Middle frontal gyrus (tissue), 1 donor: ENCODE data around the gene DNAH6.

Source experiments
- DNase-seq: peaks from one replicate; pipeline ENCODE4 v3.0.0-alpha.2; 2015; ENCODE audit warnings: low spot score; ENCODE audit errors: extremely low spot score

Gene DNAH6

DNA sequence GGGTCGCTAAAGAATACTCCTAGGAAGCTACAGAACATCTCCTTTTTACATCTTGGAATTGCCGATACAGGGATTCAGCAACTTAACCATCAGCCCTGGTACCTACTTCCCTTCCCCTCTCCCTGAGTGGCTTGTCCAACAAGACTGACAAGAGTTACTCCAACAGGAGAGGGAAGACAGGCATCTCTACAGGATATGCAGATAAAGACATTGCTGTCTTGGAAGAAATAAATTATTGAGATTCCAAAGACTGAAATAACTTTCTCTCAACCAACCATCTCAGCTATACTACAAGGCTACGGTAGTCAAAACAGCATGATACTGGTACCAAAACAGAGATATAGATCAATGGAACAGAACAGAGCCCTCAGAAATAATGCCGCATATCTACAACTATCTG is 277.3 kb downstream of the DNAH6 start:
- DNase-seq = no peak

DNA sequence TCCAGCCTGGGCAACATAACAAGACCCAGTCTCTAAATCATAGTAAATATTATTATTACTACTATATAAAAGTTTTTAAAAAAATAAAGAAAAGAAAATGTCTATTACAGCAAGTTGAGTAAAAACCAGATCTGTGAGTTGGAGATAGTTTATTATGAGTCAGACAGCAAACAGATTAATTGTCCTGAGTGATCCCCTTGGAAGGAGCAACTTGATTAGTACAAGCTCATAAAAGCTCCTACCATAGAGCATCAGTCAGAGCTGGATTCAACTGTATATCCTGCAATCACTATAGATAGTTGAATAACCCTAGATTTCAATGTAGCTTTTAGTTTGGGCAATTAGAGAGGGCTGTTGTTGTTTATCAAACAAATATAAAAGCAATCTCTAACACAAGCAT is 280.5 kb downstream of the DNAH6 start:
- no peak for DNase-seq

DNA sequence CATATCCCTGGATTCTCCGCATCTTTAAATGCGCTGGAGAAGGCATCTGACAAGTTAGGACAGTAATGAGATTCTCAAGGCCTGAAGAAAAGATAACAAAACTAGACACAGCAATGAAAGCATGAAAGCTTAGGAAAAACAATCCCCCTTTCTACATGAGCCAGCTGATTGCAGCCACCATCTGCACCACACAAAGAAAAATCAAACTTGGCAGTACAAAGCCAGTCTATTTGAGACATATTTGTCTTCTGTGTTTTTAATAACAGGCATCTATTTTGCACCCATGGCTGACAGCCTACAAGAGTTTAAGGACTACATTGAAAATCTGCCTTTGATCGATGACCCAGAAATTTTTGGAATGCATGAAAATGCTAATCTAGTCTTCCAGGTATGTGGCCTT is 281.0 kb downstream of the DNAH6 start:
- no peak for DNase-seq

DNA sequence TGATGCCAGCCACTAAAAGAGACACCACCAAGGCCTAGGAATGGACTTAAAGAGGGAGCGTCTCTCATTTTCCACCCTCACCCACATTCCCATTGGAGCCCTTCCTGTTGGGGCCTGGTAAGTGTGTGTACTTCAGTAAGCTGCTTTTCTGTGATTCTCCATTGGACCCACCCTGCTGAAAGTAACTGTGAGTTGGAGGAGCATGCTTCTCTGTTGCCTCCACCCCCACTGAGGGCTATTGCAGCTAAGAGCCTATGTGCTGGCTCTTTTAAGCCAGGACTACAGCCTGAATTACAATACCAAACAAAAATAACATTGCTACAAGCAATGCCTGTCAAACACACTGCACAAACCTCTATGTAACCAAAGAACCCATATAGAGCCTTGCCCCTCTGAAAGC is 283.5 kb downstream of the DNAH6 start:
- DNase-seq = no peak

DNA sequence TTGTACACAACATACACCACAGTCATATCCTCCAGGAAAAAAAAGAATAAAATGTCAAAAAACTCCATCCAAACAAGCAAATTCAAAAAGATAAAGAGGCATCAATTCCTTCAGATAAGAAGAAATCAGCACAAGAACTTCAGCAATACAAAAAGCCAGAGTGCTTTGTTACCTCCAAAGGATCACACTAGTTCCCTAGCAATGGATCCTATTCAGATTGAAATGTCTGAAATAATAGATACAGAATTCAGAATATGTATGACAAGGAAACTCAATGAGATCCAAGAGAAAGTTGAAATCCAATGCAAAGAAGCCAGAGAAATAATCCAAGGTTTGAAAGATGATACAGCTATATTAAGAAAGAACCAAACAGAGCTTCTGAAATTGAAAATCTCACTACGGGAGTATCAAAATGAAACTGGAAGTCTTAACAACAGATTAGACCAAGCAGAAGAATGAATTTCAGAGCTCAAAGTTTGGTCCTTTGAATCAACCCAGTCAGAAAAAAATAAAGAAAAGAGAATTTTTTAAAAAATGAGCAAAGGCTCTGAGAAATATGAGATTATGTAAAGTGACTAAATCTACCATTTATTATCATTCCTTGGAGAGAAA is 284.0 kb downstream of the DNAH6 start:
- no peak for DNase-seq

DNA sequence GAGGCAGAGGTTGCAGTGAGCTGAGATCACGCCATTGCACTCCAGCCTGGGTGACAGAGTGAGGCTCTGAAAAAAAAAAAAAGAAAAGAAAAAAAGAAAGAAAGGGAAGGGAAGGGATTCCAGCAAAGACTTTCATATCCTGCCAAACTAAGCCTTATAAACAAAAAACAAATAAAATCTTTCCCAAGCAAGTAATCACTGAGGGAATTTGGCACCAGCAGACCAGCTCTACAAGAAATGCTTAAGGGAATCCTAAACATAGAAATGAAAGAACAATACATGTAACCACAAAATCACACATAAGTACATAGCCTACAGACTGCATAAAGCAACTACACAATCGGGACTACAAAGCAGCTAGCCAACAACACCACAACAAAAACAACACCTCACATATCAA is 285.5 kb downstream of the DNAH6 start:
- DNase-seq = no peak

DNA sequence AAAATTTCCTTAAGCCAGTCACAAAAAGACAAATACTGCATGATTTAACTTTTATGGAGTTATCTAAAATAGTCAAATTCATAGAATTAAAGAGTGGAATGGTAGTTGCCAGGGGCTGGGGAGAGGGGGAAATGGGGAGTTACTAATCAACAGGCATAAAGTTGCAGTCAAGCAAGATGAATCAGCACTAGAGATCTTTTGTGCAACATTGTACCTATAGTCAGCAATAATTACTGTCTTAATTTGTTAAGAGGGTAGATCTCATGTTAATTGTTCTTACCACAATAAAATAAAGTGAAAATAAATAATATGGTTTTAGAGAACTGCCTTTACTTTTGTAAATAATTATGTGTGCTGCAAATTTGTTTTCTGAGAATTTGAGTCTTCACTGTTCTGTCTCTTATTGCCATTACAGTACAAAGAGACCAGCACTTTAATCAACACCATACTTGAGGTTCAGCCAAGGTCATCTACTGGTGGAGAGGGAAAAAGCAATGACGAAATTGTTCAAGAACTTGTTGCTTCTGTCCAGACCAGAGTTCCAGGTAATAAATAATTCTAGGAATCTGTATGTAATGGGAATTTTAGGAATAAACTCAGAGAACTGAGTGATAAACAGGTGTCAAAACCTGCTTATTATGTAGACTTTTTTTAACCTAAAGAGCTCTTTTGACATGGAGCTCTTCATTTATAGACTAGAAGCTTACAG is 289.1 kb downstream of the DNAH6 start:
- DNase-seq = no peak

DNA sequence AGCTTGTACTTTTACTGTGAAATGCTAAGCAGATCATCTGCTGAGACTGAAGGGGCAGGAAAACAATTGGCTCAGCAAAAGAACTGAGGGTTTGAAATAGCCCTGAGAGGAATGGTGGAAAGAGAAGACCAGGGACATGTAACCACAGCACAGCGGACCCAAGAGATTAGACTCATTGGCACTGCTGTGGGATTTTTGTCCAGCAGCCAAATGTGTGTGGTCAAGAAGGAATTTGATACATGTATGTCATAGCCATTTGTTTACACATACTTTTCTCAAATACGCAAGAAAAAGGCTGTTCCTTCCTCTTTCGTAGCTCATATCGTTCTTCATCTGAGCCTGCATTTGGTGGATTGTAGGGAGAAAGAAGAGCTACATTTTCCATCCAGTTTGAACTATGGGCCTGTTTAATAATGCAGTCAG is 290.8 kb downstream of the DNAH6 start:
- DNase-seq = no peak

DNA sequence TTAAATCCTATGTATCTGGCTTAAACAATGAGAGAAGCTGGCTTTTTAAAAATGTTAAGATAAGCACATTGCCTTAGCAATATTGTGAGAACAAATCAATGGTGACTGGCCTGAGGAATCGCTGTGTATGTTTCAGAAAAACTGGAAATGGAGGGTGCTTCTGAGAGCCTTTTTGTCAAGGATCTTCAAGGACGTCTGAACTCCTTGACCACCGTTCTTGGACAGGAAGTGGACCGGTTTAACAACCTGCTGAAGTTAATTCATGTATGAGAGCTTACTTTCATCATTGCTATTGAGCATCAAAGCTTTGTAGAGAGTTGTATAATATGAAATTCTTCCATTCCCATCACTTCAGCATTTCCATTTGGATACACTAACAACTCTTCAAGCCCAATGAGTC is 292.0 kb downstream of the DNAH6 start:
- no peak for DNase-seq

DNA sequence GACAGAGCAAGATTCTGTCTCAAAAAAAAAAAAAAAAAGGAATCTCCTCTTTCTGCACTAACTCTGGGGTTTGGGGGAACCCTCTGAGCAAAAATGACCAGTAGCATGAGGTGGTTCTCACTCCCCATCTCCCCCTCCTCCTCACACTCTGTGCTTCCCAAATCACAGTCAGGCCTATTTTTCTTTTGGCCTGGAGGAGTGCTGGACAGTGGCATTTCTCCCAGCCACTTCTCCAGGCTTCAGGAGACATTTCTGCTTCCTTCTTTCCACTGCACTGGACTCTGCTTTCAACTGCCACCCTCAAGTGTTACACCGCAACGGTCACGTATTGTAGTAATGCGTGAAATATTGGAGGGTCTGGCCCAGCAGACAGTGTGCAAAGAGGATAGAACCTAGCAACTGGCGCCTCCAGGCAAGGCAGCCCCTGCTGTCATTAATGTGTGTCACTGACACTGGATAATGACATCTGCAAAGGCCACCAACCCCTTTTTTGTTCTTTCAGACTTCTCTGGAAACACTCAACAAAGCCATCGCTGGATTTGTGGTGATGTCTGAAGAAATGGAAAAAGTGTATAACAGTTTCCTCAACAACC is 295.6 kb downstream of the DNAH6 start:
- DNase-seq = no peak

DNA sequence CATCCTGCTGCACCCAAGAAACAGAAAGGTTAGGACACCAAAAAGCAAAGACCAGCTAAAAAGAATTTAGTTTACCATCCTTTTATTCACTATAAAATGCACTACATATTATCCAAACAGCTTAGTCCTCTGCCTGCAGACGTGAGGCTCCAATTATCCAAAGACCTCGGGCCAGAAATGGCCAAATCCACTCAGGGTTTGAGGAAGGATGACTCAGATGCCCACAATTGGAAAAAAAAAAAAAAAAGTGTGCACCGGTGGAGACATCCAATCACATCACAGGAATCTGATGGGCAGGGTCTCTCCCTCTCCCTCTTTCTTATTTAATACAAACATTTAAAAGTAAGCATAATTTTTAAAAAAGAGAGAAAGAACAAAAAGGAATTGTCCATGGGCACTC is 298.8 kb downstream of the DNAH6 start:
- no peak for DNase-seq

DNA sequence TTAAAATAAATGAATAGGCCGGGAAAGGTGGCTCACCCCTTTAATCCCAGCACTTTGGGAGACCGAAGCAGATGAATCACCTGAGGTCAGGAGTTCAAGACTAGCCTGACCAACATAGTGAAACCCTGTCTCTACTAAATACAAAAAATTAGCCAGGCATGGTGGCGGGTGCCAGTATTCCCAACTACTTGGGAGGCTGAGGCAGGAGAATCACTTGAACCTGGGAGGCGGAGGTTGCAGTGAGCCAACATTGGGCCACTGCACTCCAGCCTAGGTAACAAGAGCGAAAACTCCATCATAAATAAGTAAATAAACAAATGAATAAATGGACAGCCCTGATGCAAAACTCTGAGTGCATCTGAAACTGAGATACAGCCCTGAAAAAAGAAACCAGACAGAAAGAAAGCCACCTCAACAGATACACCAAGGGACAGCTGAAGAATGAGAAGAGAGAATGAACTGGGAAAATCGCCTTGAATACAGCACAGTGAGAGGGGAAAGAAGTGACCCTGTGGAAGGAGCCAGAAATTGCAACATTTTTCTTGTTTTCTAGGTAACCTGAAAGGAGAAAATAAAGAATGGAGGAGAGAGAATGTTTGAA is 300.2 kb downstream of the DNAH6 start:
- no peak for DNase-seq

DNA sequence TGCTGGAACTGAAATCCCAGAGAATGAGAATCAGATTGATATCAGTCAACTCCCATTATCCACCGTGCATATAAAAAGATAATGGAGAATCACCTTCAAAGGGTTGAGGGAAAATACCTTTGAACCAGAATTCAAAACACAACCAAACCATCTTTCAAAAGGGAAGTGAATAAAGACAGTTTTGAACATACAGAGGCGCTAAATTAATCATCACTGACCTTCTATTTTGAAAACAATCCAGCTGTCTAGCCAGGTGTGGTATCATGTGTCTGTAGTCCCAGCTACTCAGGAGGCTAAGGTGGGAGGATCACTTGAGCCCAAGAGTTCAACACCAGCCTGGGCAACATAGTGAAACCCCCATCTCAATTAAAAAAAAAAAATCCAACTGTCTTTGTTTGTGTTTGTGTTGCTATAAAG is 300.9 kb downstream of the DNAH6 start:
- no peak for DNase-seq

DNA sequence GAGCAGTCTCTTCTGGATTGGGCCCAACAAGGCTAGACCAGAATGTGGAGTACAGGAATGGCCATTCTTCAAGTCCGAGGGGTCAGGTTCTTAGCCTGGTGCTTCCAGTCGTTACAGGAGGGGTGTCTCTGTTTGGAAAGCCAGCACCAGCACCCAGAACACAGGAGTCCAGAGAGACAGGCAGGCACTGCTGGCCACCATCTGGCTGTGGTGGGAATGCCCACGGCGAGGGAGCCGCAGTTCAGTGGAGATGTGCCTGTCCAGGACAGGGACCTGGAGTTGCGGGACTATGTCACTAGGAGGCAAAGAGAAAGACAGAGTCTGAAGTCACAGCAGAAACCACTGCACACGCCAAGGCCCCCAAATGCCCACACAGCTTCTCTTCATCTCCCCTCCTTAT is 305.5 kb downstream of the DNAH6 start:
- no peak for DNase-seq

DNA sequence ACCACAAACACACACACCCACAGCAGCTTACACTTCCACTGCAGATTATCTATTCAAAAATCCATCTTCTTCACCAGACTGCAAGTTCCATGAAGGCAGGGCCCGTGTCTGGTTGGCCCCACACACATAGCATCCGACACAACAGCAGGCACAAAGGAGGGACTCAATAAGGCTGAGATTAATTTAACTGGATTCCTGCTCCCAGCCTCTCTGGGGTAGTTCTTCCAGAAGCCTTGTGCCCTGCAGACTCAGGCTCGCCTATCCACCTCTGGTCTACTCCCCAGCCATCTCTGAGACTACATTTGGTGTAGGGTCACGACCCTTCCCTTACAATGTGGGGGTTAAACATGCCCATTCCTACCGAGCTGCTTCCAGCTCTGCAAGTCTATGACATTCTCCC is 306.9 kb downstream of the DNAH6 start:
- no peak for DNase-seq

DNA sequence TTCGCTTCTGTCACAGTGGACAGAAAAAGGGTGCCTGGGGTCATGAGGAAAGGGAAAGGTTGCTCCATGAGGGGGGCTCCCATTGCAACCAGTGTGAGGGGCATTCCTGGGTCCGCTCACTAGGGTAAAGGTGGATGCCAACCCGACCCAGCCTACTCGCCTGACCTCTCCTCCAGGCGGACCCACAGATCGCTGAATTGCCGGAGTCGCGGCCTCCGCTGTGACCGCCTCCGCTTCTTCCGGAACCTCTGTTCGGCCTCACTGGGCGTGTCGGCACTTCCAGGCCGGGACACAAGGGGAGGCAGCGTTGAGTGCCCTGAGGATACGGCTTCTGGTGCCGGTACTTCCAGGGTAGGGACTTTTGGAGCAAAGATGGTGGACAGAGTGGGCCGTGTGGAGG is 307.5 kb downstream of the DNAH6 start:
- no peak for DNase-seq

DNA sequence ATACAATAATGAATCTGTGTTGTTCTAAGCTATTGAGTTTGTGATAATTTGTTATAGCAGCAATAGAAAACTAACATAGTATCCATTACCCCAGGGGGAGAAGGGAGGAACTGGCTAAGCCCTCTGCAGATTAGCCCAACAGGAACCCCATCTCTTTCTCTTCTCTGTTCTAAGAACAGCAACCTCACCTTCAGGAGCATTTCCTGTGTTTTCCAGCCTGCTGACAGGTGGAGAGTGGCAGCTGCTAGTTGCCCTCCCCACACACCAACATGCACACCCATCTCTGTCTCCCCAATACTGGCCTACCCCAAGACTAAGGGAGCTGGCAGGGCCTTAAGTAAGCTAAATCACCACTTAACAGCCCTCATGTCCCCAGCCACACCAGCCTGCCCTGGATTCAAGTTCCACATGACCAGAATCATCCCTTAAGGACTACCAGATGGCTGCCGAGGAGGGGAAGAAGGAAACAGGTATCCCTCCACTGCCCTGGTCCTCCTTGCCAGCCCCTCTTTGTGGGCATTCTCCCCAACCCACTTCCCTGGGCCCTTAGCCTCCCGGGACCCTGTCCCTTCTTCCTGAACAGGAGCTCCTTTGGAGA is 311.8 kb downstream of the DNAH6 start:
- no peak for DNase-seq

DNA sequence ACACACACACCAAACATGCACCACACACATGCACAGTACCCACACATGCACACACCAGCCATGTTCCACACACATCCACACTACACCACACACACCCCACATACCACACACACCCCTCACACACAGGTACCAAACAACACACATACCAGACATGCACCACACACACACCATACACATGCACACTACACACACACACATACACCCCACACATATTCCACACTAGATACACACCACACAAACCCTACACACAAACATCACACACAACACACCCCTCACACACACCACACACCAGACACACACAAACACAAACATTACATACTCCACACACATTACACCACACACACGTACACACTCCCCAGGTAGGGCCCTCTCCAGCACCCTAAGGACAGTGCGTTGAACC is 313.4 kb downstream of the DNAH6 start:
- no peak for DNase-seq

DNA sequence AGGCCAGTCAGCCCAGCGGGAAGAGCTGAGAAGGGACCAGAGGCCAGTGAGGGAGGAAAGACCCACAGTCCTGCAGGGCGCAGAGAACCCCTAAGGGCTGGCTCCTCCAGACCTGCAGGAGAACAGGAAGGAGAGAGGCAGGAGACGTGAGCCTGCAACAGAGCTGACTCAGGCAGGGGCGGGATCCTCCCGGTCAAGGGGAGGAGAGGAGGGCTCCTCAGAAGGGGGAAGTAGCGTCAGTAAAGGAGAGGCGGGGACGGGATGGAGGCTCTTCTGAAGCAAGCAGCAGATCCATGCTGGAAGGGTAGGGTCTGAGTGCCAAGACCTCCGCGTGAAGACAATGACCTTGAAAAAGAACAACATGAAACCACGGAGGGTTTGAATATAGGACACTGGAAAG is 313.8 kb downstream of the DNAH6 start:
- no peak for DNase-seq

DNA sequence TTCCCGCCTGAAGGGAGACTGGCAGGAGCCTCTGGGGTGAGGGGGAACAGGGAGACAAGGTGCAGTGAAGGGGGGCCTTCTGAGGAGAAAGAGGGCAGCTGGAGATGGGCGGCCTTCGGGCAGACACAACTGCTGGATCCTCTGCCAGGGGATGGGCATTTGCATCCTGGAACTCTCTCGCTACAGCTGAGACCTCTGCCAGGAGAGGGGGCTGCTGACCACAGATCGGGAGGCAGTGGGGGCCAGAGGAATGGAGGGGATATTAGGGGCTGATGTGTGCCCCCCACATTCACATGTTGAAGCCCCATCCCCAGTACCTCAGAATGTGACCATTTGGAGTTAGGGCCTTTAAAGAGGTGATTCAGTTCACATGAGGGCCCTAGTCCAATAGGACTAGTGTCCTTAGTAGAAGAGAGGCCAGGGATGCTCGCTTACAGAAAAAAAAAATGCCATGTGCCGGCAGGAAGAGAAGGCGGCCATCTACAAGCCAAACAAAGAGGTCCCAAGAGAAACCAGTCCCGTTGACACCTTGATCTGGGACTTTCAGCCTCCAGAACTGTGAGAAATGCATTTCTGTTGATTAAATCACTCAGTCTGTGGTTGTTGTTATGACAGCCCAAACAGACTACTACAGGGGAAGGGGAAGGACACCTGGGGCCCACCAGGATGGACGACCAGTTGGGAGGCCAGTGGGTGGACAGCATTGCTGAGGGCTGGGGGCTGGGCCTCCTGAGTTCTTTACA is 314.6 kb downstream of the DNAH6 start:
- no peak for DNase-seq

DNA sequence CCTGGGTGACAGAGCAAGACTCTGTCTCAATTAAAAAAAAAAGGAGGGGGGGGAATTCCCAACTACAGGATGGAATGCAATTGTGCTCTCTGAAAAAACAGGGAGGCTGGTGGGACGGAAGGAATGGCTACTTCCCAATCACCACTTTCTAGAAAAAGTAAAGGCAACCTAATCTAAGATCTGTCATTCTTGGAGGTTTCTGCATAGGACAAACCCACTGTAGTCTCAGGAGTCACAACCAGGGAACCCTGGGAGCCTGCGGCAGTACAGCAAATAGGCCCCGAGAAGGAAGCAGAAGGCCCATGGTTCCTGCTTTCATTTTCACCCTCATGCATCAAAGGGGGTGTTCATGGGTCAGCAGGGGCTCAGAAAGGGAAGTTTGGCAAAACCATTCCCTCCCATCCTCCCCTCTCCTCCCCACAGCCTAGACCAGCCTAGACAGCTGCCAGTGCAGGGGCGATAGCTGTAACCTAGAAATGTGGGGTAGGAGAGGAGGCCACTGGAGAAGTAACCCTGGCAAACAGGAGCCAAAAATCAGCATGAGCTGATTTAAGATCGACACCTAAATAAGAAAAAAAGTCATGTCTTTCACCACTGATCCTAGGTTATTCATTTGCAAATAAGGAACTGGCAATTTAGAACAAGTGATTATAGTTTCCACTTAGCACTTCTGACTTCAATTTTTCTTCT is 316.6 kb downstream of the DNAH6 start:
- DNase-seq = no peak
